Measurements from ENCODE around the gene TMEM86B. TPM values are rescaled to one million over a fixed set of nuclear protein-coding genes. Genes with fewer than 3 reads are reported as not detected.
A peak's percentile ranks its signal among the peaks of the same experiment; 100 is the strongest.

Gene TMEM86B
- total RNA-seq, 6 experiments from 2014 or later = 8.8 to 22.2 (median 14.0) TPM

GRCh38 chr19:55197528-55197927 lies 31.0 kb downstream of the TMEM86B start:
- no peak overlapping the region for H3K27ac ChIP-seq
- H3K36me3 ChIP-seq = peaks cover 0 to 8% (median 3%) of the 10 kb centered on the region in 4 donors
- ATAC-seq (peak in 1 of 4 donors; percentile 14), DNase-seq (no peak)
- no peaks in the 10 kb centered on the region for H3K4me1 ChIP-seq
- no peak overlapping the region for H3K4me3 ChIP-seq
- intact Hi-C loops (cut with DNase I) = loop anchor here in 1 of 2 donors (10.0 kb wide), 1 partner anchor 57 kb away; the partner anchor contains the start of gene PPP6R1
- no peaks in the 10 kb centered on the region for H3K9me3 ChIP-seq
- TF ChIP-seq CTCF (IDR thresholded peaks at IDR 0.05) = no peak
- 77% methylated on average over 4 of the region's 4 CpGs for WGBS (ENCODE audit: insufficient coverage, low coverage, low lambda C conversion rate, missing lambda C conversion rate)
- no peaks in the 10 kb centered on the region for H3K27me3 ChIP-seq

GRCh38 chr19:55196803-55197202 lies 31.8 kb downstream of the TMEM86B start:
- H3K27me3 ChIP-seq = no peaks in the 10 kb centered on the region

GRCh38 chr19:55193481-55193880 lies 35.1 kb downstream of the TMEM86B start:
- Histone ChIP-seq H3K36me3 (peaks cover 0 to 4% (median 0%) of the 10 kb centered on the region in 4 donors), H3K4me3 (no peak overlapping the region), H3K27ac (no peak overlapping the region), H3K9me3 (no peaks in the 10 kb centered on the region), H3K4me1 (no peaks in the 10 kb centered on the region), H3K27me3 (no peaks in the 10 kb centered on the region)
- TF ChIP-seq POLR2A (IDR thresholded peaks at IDR 0.05) (no peak), CTCF (IDR thresholded peaks at IDR 0.05) (no peak)
- DNase-seq (no peak), ATAC-seq (no peak)
- WGBS (ENCODE audit: insufficient coverage, low coverage, low lambda C conversion rate, missing lambda C conversion rate) = 63% methylated on average over 7 of the region's 12 CpGs
- intact Hi-C loops (cut with DNase I) = loop anchor here in 1 of 2 donors (10.0 kb wide), 1 partner anchor 61 kb away; the partner anchor contains the start of gene PPP6R1

More at GRCh38 chr19:55196803-55197202, 31.8 kb downstream of the TMEM86B start:
- WGBS (ENCODE audit: insufficient coverage, low coverage, low lambda C conversion rate, missing lambda C conversion rate) = 90% methylated on average over 7 of the region's 10 CpGs
- intact Hi-C loops (cut with DNase I) = loop anchor here in 1 of 2 donors (10.0 kb wide), 1 partner anchor 58 kb away; the partner anchor contains the start of gene PPP6R1
- no peaks in the 10 kb centered on the region for H3K9me3 ChIP-seq
- H3K27ac ChIP-seq = no peak overlapping the region
- H3K4me1 ChIP-seq = no peaks in the 10 kb centered on the region
- peaks cover 0 to 8% (median 3%) of the 10 kb centered on the region in 4 donors for H3K36me3 ChIP-seq
- no peak overlapping the region for H3K4me3 ChIP-seq
- TF ChIP-seq POLR2A (IDR thresholded peaks at IDR 0.05) (no peak), CTCF (IDR thresholded peaks at IDR 0.05) (no peak)
- DNase-seq = no peak
- no peak for ATAC-seq

GRCh38 chr19:55189403-55189835 lies 39.1 kb downstream of the TMEM86B start:
- Histone ChIP-seq H3K4me1 (no peaks in the 10 kb centered on the region), H3K9me3 (no peaks in the 10 kb centered on the region), H3K36me3 (no peaks in the 10 kb centered on the region), H3K27me3 (no peaks in the 10 kb centered on the region), H3K27ac (peak overlapping the region in 1 of 3 donors; percentile 13), H3K4me3 (no peak overlapping the region)
- no peak for TF ChIP-seq POLR2A (IDR thresholded peaks at IDR 0.05)
- no peak for TF ChIP-seq CTCF (IDR thresholded peaks at IDR 0.05)
- DNase-seq (peak in 1 of 3 donors; percentile 50), ATAC-seq (peak; percentile 31 to 70 (median 58))
- 87% methylated on average over 14 of the region's 15 CpGs for WGBS (ENCODE audit: insufficient coverage, low coverage, low lambda C conversion rate, missing lambda C conversion rate)
- intact Hi-C loops (cut with DNase I) = no loop called here

Measured in right lobe of liver (tissue), 6 donors.